Type B pancreatic cell (in vitro differentiated cells): ENCODE data around the gene KCNJ16. TPM values are rescaled to one million over a fixed set of nuclear protein-coding genes. Genes with fewer than 3 reads are reported as not detected.

Experiments used
- DNase-seq: peaks from one replicate; pipeline ENCODE4 v3.0.0; 2021; ENCODE audit warnings: mixed read lengths; ENCODE audit not compliant: unreplicated experiment; ENCODE audit errors: extremely low spot score
- H3K27ac Mint-ChIP-seq: 2 replicates; pipeline ENCODE4 v1.8.0; 2021; ENCODE audit warnings: mild to moderate bottlenecking, mixed read lengths
- H3K27me3 Mint-ChIP-seq: 2 replicates; pipeline ENCODE4 v1.8.0; 2021; ENCODE audit warnings: mixed read lengths
- H3K36me3 Mint-ChIP-seq: 2 replicates; pipeline ENCODE4 v1.8.0; 2021; ENCODE audit warnings: mixed read lengths
- H3K4me1 Mint-ChIP-seq: one replicate; pipeline ENCODE4 v1.8.0; 2021; ENCODE audit warnings: mixed read lengths; ENCODE audit not compliant: unreplicated experiment
- H3K4me3 Mint-ChIP-seq: 2 replicates; pipeline ENCODE4 v1.8.0; 2021; ENCODE audit warnings: mild to moderate bottlenecking, mixed read lengths
- H3K9me3 Mint-ChIP-seq: 2 replicates; pipeline ENCODE4 v1.8.0; 2021; ENCODE audit warnings: mixed read lengths
- CTCF ChIP-seq: fragments of 200-600 bp; sonication (generic); conservative IDR thresholded peaks from 2 replicates; pipeline ENCODE4 v1.5.0; 2021; ENCODE audit warnings: antibody characterized with exemption, mild to moderate bottlenecking
- total RNA-seq: library from RNA; stranded (reverse); gene quantifications from 2 replicates; pipeline ENCODE4 v1.2.1, GENCODE V29; 2021; ENCODE audit warnings: low replicate concordance

Gene KCNJ16
- total RNA-seq, 1 donor from 2014 or later = 13.5 TPM

GRCh38 chr17:70099294-70099693 lies 24.3 kb downstream of the KCNJ16 start:
- H3K27ac Mint-ChIP-seq = no peak overlapping the region
- H3K27me3 Mint-ChIP-seq = no peaks in the 10 kb centered on the region
- TF ChIP-seq CTCF = no peak

GRCh38 chr17:70099884-70100283 lies 24.9 kb downstream of the KCNJ16 start:
- Mint-ChIP-seq H3K36me3 (no peaks in the 10 kb centered on the region), H3K27me3 (no peaks in the 10 kb centered on the region), H3K4me3 (no peak overlapping the region), H3K4me1 (no peaks in the 10 kb centered on the region), H3K27ac (no peak overlapping the region), H3K9me3 (peaks cover 6% of the 10 kb centered on the region)
- DNase-seq = no peak
- TF ChIP-seq CTCF = no peak

More at GRCh38 chr17:70099294-70099693, 24.3 kb downstream of the KCNJ16 start:
- H3K4me3 Mint-ChIP-seq = no peak overlapping the region
- peaks cover 6% of the 10 kb centered on the region for H3K9me3 Mint-ChIP-seq
- no peaks in the 10 kb centered on the region for H3K4me1 Mint-ChIP-seq
- no peaks in the 10 kb centered on the region for H3K36me3 Mint-ChIP-seq
- no peak for DNase-seq

DNA sequence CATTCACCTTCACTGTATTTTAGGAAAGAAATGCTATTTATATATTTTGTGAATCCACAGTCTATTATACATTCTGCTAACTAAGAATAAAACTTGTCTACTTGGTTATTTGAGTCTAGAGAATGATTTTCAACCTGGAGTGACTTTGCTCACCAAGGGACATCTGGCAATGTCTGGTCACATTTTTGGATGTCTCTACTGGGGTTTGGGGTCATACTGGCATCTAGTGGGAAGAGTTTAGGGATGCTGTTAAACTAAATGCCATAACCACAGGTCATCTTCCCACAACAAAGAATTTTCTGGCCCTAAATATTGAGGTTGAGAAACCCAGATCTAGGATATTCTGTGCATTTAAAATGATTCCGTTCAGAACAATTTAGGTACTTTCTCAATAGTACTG lies 26.0 kb downstream of the KCNJ16 start:
- peaks cover 6% of the 10 kb centered on the region for H3K9me3 Mint-ChIP-seq

GRCh38 chr17:70102531-70102930 lies 27.5 kb downstream of the KCNJ16 start:
- DNase-seq = no peak
- no peaks in the 10 kb centered on the region for H3K36me3 Mint-ChIP-seq
- H3K27me3 Mint-ChIP-seq = no peaks in the 10 kb centered on the region
- no peak overlapping the region for H3K4me3 Mint-ChIP-seq
- H3K27ac Mint-ChIP-seq = no peak overlapping the region
- H3K4me1 Mint-ChIP-seq = peaks cover 4% of the 10 kb centered on the region
- TF ChIP-seq CTCF = no peak
- H3K9me3 Mint-ChIP-seq = peaks cover 6% of the 10 kb centered on the region

More for the DNA sequence above, 26.0 kb downstream of the KCNJ16 start:
- H3K27me3 Mint-ChIP-seq = no peaks in the 10 kb centered on the region
- H3K27ac Mint-ChIP-seq = no peak overlapping the region
- DNase-seq = no peak
- no peak overlapping the region for H3K4me3 Mint-ChIP-seq
- peaks cover 4% of the 10 kb centered on the region for H3K4me1 Mint-ChIP-seq
- TF ChIP-seq CTCF = no peak
- no peaks in the 10 kb centered on the region for H3K36me3 Mint-ChIP-seq

GRCh38 chr17:70104791-70105523 lies 29.9 kb downstream of the KCNJ16 start:
- Mint-ChIP-seq H3K36me3 (no peaks in the 10 kb centered on the region), H3K9me3 (peaks cover 5% of the 10 kb centered on the region), H3K27me3 (no peaks in the 10 kb centered on the region), H3K4me3 (no peak overlapping the region), H3K4me1 (peaks cover 11% of the 10 kb centered on the region), H3K27ac (no peak overlapping the region)
- TF ChIP-seq CTCF = no peak
- no peak for DNase-seq
